HL-60 (cell line): ENCODE data around the gene CASP4.

Experiments
- DNase-seq, 2 experiments: peaks; one replicate each; pipeline ENCODE4 v3.0.0-alpha.2; 2010 to 2020; ENCODE audit warnings: low read depth in 1 of 2, low spot score in 1 of 2
- H3K27ac ChIP-seq: fragments of 250-450 bp; sonication (Bioruptor Pico); replicated peaks from 2 replicates; pipeline ENCODE4 v1.5.1; 2020; ENCODE audit warnings: mild to moderate bottlenecking, moderate library complexity
- H3K27me3 ChIP-seq: fragments of 250-450 bp; sonication (Bioruptor Pico); 2 replicates; pipeline ENCODE4 v1.5.1; 2021; ENCODE audit warnings: mild to moderate bottlenecking, moderate library complexity; ENCODE audit not compliant: insufficient read depth, poor library complexity, severe bottlenecking
- H3K4me3 ChIP-seq: replicated peaks from 2 replicates; pipeline ENCODE4 v1.5.1; 2011; ENCODE audit warnings: mild to moderate bottlenecking, control low read depth, low read length; ENCODE audit not compliant: insufficient read depth
- GABPA ChIP-seq: IDR thresholded peaks from 2 replicates; pipeline ENCODE4 v1.6.1; 2012; ENCODE audit warnings: low read depth
- POLR2AphosphoS5 ChIP-seq: IDR thresholded peaks from 2 replicates; pipeline ENCODE4 v1.6.1; 2012; ENCODE audit warnings: low read depth
- SPI1 ChIP-seq: IDR thresholded peaks from 2 replicates; pipeline ENCODE4 v1.6.1; 2012; ENCODE audit warnings: low read depth, mild to moderate bottlenecking, borderline replicate concordance
- TF ChIP-seq, protein P1 (sequence below): IDR thresholded peaks from 2 replicates; pipeline ENCODE4 v1.6.1; 2012; ENCODE audit warnings: low read depth; ENCODE audit not compliant: insufficient replicate concordance
- TF ChIP-seq, protein P2 (sequence below): IDR thresholded peaks from one replicate; pipeline ENCODE4 v1.5.1; 2011; ENCODE audit warnings: low read length, control low read depth, inconsistent platforms; ENCODE audit not compliant: insufficient read depth

Gene CASP4

DNA sequence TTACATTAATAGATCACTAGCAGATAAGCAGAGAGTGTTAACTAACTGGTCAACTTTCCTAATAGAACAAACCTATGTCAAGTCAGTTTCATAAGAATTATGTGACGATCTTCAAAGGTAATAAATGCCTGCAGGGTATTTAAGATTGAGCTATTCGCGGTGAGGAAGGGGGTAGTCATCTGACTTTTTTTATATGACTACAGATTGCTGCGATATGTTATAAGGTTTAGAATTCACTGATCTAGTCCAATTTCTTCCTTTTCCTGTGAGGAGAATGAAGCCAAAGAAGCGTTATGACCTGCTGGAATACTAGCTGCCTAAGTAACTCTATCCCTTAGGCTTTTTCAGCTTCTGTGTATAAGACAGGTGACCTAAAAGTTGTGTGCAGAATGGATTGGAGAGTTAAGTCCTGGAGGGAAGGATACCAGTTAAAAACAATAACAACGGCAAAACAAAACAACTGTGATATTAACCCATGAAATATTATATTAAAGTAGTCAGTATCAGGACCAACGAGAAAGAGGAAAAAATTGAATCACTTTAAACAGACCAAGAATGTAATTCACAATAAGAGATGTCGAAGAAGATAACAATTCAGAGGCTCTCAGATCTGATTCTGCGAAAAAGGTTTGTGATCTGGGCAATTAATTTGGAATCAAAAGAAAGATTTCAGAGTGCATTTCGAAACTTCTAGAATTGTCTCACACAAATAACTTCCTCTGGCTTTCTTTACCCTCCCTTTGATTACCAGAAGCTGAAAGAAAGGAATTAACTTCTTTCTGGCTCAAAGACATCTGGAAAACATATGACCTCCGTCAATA is 630 bp downstream of the CASP4 start:
- DNase-seq = no peak
- Histone ChIP-seq H3K27me3 (no peaks in the 10 kb centered on the region), H3K4me3 (peak overlapping the region; percentile 52), H3K27ac (peak overlapping the region; percentile 74)
- TF ChIP-seq, protein P1, sequence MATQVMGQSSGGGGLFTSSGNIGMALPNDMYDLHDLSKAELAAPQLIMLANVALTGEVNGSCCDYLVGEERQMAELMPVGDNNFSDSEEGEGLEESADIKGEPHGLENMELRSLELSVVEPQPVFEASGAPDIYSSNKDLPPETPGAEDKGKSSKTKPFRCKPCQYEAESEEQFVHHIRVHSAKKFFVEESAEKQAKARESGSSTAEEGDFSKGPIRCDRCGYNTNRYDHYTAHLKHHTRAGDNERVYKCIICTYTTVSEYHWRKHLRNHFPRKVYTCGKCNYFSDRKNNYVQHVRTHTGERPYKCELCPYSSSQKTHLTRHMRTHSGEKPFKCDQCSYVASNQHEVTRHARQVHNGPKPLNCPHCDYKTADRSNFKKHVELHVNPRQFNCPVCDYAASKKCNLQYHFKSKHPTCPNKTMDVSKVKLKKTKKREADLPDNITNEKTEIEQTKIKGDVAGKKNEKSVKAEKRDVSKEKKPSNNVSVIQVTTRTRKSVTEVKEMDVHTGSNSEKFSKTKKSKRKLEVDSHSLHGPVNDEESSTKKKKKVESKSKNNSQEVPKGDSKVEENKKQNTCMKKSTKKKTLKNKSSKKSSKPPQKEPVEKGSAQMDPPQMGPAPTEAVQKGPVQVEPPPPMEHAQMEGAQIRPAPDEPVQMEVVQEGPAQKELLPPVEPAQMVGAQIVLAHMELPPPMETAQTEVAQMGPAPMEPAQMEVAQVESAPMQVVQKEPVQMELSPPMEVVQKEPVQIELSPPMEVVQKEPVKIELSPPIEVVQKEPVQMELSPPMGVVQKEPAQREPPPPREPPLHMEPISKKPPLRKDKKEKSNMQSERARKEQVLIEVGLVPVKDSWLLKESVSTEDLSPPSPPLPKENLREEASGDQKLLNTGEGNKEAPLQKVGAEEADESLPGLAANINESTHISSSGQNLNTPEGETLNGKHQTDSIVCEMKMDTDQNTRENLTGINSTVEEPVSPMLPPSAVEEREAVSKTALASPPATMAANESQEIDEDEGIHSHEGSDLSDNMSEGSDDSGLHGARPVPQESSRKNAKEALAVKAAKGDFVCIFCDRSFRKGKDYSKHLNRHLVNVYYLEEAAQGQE = no peak
- no peak for TF ChIP-seq POLR2AphosphoS5

DNA sequence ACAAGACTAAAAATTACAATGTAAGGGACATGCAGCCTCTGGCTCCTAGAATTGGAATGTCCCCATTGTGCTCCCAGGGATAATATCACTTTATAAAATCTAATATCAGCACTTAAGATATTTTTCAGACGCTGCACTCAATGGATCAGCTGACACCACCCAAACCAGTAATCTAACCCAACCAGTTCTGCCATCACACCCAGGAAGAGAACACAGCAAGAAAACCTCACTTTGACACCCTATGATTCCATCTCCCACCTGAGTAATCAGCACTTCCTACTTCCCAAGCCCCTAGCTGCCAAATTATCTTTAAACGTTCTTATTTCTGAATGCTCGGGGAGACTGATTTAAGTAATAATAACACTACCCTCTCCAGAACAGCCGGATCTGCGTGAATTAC is 2.6 kb downstream of the CASP4 start:
- TF ChIP-seq SPI1 (no peak), GABPA (no peak)
- TF ChIP-seq, protein P2, sequence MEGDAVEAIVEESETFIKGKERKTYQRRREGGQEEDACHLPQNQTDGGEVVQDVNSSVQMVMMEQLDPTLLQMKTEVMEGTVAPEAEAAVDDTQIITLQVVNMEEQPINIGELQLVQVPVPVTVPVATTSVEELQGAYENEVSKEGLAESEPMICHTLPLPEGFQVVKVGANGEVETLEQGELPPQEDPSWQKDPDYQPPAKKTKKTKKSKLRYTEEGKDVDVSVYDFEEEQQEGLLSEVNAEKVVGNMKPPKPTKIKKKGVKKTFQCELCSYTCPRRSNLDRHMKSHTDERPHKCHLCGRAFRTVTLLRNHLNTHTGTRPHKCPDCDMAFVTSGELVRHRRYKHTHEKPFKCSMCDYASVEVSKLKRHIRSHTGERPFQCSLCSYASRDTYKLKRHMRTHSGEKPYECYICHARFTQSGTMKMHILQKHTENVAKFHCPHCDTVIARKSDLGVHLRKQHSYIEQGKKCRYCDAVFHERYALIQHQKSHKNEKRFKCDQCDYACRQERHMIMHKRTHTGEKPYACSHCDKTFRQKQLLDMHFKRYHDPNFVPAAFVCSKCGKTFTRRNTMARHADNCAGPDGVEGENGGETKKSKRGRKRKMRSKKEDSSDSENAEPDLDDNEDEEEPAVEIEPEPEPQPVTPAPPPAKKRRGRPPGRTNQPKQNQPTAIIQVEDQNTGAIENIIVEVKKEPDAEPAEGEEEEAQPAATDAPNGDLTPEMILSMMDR = no peak
- TF ChIP-seq, protein P1 = no peak
- H3K4me3 ChIP-seq = no peak overlapping the region
- H3K27me3 ChIP-seq = no peaks in the 10 kb centered on the region
- H3K27ac ChIP-seq = no peak overlapping the region
- DNase-seq = no peak

DNA sequence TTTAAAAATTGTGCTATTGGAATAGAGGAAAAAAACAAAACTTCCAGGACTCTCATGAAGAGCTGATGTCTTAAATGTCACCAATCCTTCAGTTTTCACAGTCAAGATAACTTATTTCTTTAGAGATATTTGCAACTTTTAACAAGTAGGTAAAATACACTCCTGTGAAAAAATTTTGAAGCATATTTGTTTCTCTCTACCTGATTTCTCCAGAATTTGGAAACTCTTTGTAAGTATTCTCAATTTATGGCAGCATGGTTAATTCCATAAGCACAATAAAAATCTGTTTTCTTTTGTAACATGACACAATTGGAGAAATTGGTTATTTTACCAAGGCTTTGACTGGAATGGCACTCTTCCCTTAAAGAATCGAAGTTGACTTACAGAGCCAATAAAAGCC is 4.1 kb downstream of the CASP4 start:
- Histone ChIP-seq H3K4me3 (no peak overlapping the region), H3K27ac (no peak overlapping the region), H3K27me3 (no peaks in the 10 kb centered on the region)
- TF ChIP-seq POLR2AphosphoS5 (no peak), GABPA (no peak), SPI1 (no peak)
- TF ChIP-seq, protein P1 = no peak
- TF ChIP-seq, protein P2 = no peak
- DNase-seq = no peak
